ENCODE data around the gene TRHDE.

- TF ChIP-seq, protein P1, sequence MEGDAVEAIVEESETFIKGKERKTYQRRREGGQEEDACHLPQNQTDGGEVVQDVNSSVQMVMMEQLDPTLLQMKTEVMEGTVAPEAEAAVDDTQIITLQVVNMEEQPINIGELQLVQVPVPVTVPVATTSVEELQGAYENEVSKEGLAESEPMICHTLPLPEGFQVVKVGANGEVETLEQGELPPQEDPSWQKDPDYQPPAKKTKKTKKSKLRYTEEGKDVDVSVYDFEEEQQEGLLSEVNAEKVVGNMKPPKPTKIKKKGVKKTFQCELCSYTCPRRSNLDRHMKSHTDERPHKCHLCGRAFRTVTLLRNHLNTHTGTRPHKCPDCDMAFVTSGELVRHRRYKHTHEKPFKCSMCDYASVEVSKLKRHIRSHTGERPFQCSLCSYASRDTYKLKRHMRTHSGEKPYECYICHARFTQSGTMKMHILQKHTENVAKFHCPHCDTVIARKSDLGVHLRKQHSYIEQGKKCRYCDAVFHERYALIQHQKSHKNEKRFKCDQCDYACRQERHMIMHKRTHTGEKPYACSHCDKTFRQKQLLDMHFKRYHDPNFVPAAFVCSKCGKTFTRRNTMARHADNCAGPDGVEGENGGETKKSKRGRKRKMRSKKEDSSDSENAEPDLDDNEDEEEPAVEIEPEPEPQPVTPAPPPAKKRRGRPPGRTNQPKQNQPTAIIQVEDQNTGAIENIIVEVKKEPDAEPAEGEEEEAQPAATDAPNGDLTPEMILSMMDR (IDR thresholded peaks at IDR 0.05; ENCODE audit: low read length): no peak
- no peak for TF ChIP-seq EZH2 (IDR thresholded peaks at IDR 0.05; ENCODE audit: borderline replicate concordance, low read length)
These were observed 116.2 kb downstream of the TRHDE start for GRCh38 chr12:72388322-72388721.

All from OCI-LY1 (cell line).